Lower leg skin (tissue), 3 donors: Measurements from ENCODE around the gene ZFAND6.

Experiments used
- POLR2A ChIP-seq, 2 donors: fragments of 450-650 bp; IDR thresholded peaks; one replicate each; pipeline ENCODE4 v1.6.1; 2016 to 2017; ENCODE audit warnings: antibody characterized with exemption in 2 of 2, mild to moderate bottlenecking in 1 of 2, moderate library complexity in 1 of 2
- TF ChIP-seq, protein P1 (sequence below), 3 donors: fragments of 450-650 bp; IDR thresholded peaks; one replicate each; pipeline ENCODE4 v1.5.1; 2016; ENCODE audit warnings: antibody characterized with exemption in 3 of 3, mild to moderate bottlenecking in 3 of 3, moderate library complexity in 2 of 3

DNA sequence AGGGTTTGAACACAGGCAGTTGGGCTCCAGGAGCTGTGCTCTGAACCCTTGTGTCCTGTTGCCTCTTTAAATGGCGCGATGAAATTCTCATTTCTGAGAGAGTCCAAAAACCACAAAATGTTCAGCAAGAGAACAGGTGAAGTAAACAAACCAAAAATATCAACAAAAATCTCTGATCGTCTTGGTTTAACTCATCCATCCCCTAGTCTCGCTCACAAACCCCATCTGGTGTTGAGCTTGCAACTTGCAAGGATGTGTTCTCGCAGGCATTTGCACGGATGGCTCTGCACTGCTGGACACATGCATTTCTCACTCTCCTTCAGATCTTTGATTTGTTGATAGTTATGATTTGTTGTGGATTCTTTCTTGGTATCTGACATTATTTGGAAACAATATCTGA is 124.4 kb downstream of the ZFAND6 start:
- TF ChIP-seq, protein P1, sequence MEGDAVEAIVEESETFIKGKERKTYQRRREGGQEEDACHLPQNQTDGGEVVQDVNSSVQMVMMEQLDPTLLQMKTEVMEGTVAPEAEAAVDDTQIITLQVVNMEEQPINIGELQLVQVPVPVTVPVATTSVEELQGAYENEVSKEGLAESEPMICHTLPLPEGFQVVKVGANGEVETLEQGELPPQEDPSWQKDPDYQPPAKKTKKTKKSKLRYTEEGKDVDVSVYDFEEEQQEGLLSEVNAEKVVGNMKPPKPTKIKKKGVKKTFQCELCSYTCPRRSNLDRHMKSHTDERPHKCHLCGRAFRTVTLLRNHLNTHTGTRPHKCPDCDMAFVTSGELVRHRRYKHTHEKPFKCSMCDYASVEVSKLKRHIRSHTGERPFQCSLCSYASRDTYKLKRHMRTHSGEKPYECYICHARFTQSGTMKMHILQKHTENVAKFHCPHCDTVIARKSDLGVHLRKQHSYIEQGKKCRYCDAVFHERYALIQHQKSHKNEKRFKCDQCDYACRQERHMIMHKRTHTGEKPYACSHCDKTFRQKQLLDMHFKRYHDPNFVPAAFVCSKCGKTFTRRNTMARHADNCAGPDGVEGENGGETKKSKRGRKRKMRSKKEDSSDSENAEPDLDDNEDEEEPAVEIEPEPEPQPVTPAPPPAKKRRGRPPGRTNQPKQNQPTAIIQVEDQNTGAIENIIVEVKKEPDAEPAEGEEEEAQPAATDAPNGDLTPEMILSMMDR (IDR thresholded peaks at IDR 0.05), result no peak
- TF ChIP-seq POLR2A (IDR thresholded peaks at IDR 0.05), result no peak
